Measurements from ENCODE around the gene MDGA2. TPM values are rescaled to one million over a fixed set of nuclear protein-coding genes. Genes with fewer than 3 reads are reported as not detected.

Gene MDGA2
- total and polyA plus RNA-seq, 9 donors = 0.11 to 0.61 (median 0.30) TPM

DNA sequence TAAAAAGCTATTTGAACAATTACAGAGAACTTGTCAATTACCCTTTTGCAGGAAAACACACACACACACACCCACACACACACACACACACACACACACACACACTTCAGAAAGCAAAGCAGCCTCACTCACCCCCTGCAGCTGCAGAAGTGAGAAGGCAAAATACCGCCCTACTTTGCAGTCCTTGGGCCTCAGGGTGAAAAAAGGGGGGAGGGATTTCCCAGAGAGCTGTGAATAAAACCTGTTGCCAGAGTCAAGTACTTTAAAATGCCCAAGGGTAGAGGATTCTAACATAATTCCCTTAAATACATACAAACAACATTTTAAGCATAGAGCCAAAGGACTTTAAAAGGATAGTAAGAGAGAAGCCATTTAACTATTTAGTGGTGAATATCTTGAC is 285.9 kb downstream of the MDGA2 start:
- no CpG with 5 or more reads among the region's 1 CpG for WGBS (ENCODE audit: insufficient coverage)
- peak; percentile 60 for DNase-seq

GRCh38 chr14:47366006-47366405 is 309.4 kb downstream of the MDGA2 start:
- H3K9me3 ChIP-seq (replicated peaks; ENCODE audit: control insufficient read depth, low read depth, low read length) = no peaks in the 10 kb centered on the region
- no peaks in the 10 kb centered on the region for H3K36me3 ChIP-seq (ENCODE audit: control insufficient read depth, insufficient read depth, low read length)
- H3K4me3 ChIP-seq (ENCODE audit: low read length) = no peak overlapping the region
- no peaks in the 10 kb centered on the region for H3K27me3 ChIP-seq (ENCODE audit: control insufficient read depth, insufficient read depth, low read length)
- H3K27ac ChIP-seq (ENCODE audit: low read length) = no peak overlapping the region
- DNase-seq = no peak
- no peaks in the 10 kb centered on the region for H3K4me1 ChIP-seq (ENCODE audit: control insufficient read depth, insufficient read depth, low read length)
- WGBS (ENCODE audit: insufficient coverage) = no CpG with 5 or more reads among the region's 2 CpGs

More for the DNA sequence above, 285.9 kb downstream of the MDGA2 start:
- Histone ChIP-seq H3K27me3 (ENCODE audit: control insufficient read depth, insufficient read depth, low read length) (no peaks in the 10 kb centered on the region), H3K4me1 (ENCODE audit: control insufficient read depth, insufficient read depth, low read length) (peaks cover 5% of the 10 kb centered on the region), H3K4me3 (ENCODE audit: low read length) (no peak overlapping the region), H3K9me3 (replicated peaks; ENCODE audit: control insufficient read depth, low read depth, low read length) (no peaks in the 10 kb centered on the region), H3K27ac (ENCODE audit: low read length) (no peak overlapping the region), H3K36me3 (ENCODE audit: control insufficient read depth, insufficient read depth, low read length) (no peaks in the 10 kb centered on the region)

DNA sequence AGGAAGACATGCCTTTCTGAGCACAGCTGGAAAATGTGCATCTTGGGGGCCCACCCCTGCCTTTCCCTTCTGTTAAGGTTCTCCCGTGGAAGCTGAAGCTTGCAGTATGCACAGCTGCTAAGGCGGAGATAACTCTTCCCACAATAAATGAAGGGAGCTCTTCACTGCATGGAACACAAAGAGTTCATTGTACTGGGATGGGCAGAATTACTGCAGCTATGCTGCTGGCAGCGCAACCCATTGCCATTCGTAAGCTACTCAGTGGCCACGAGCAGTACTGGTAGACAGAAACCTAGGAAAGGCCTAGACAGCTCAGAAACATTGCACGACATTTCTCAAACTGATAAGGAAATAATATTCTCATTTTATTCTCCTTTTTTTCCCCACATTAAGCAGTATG is 310.2 kb downstream of the MDGA2 start:
- 96% methylated on average over 3 of the region's 6 CpGs for WGBS (ENCODE audit: insufficient coverage)
- H3K27ac ChIP-seq (ENCODE audit: low read length) = no peak overlapping the region
- H3K4me3 ChIP-seq (ENCODE audit: low read length) = no peak overlapping the region
- peak; percentile 20 for DNase-seq
- H3K9me3 ChIP-seq (replicated peaks; ENCODE audit: control insufficient read depth, low read depth, low read length) = no peaks in the 10 kb centered on the region
- no peaks in the 10 kb centered on the region for H3K4me1 ChIP-seq (ENCODE audit: control insufficient read depth, insufficient read depth, low read length)
- H3K36me3 ChIP-seq (ENCODE audit: control insufficient read depth, insufficient read depth, low read length) = no peaks in the 10 kb centered on the region
- H3K27me3 ChIP-seq (ENCODE audit: control insufficient read depth, insufficient read depth, low read length) = no peaks in the 10 kb centered on the region

DNA sequence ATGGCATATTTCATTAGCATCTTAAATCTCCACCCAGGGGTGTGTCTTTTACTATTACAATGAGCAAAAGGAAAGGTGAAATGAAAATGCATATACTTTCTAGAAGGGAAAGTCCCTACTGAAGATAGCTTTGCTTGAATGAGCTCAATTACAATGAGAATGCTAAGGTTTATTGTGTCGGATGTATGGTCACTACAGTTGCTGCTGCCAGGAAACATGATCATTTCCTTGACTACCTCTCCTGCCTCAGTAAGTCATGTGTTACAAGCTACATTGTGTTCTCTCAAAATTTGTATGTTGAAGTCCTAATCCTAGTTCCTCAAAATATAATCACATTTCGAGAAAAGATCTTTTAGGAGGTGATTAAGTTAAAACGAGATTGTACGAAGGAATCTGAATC is 322.2 kb downstream of the MDGA2 start:
- H3K9me3 ChIP-seq (replicated peaks; ENCODE audit: control insufficient read depth, low read depth, low read length) = no peaks in the 10 kb centered on the region
- H3K27me3 ChIP-seq (ENCODE audit: control insufficient read depth, insufficient read depth, low read length) = no peaks in the 10 kb centered on the region
- H3K4me3 ChIP-seq (ENCODE audit: low read length) = no peak overlapping the region
- H3K4me1 ChIP-seq (ENCODE audit: control insufficient read depth, insufficient read depth, low read length) = no peaks in the 10 kb centered on the region
- H3K36me3 ChIP-seq (ENCODE audit: control insufficient read depth, insufficient read depth, low read length) = no peaks in the 10 kb centered on the region
- no peak for DNase-seq
- no CpG with 5 or more reads among the region's 4 CpGs for whole genome bisulfite sequencing (ENCODE audit: insufficient coverage)
- no peak overlapping the region for H3K27ac ChIP-seq (ENCODE audit: low read length)

- no peak overlapping the region for H3K4me3 ChIP-seq (ENCODE audit: low read length)
- H3K4me1 ChIP-seq (ENCODE audit: control insufficient read depth, insufficient read depth, low read length) = no peaks in the 10 kb centered on the region
- H3K9me3 ChIP-seq (replicated peaks; ENCODE audit: control insufficient read depth, low read depth, low read length) = no peaks in the 10 kb centered on the region
- no peaks in the 10 kb centered on the region for H3K27me3 ChIP-seq (ENCODE audit: control insufficient read depth, insufficient read depth, low read length)
- H3K36me3 ChIP-seq (ENCODE audit: control insufficient read depth, insufficient read depth, low read length) = no peaks in the 10 kb centered on the region
- WGBS (ENCODE audit: insufficient coverage) = 67% methylated on average over 3 of the region's 5 CpGs
- no peak overlapping the region for H3K27ac ChIP-seq (ENCODE audit: low read length)
- no peak for DNase-seq
Observed at GRCh38 chr14:47346849-47347248, 328.6 kb downstream of the MDGA2 start.

GRCh38 chr14:47345016-47345415 is 330.4 kb downstream of the MDGA2 start:
- DNase-seq = peak; percentile 68
- H3K4me3 ChIP-seq (ENCODE audit: low read length) = no peak overlapping the region
- no CpG with 5 or more reads among the region's 2 CpGs for WGBS (ENCODE audit: insufficient coverage)
- H3K9me3 ChIP-seq (replicated peaks; ENCODE audit: control insufficient read depth, low read depth, low read length) = no peaks in the 10 kb centered on the region
- no peak overlapping the region for H3K27ac ChIP-seq (ENCODE audit: low read length)
- H3K4me1 ChIP-seq (ENCODE audit: control insufficient read depth, insufficient read depth, low read length) = no peaks in the 10 kb centered on the region
- no peaks in the 10 kb centered on the region for H3K27me3 ChIP-seq (ENCODE audit: control insufficient read depth, insufficient read depth, low read length)
- no peaks in the 10 kb centered on the region for H3K36me3 ChIP-seq (ENCODE audit: control insufficient read depth, insufficient read depth, low read length)

- no peaks in the 10 kb centered on the region for H3K4me1 ChIP-seq (ENCODE audit: control insufficient read depth, insufficient read depth, low read length)
- H3K9me3 ChIP-seq (replicated peaks; ENCODE audit: control insufficient read depth, low read depth, low read length) = no peaks in the 10 kb centered on the region
- H3K36me3 ChIP-seq (ENCODE audit: control insufficient read depth, insufficient read depth, low read length) = no peaks in the 10 kb centered on the region
- no peak for DNase-seq
- H3K27me3 ChIP-seq (ENCODE audit: control insufficient read depth, insufficient read depth, low read length) = no peaks in the 10 kb centered on the region
- no peak overlapping the region for H3K4me3 ChIP-seq (ENCODE audit: low read length)
- H3K27ac ChIP-seq (ENCODE audit: low read length) = no peak overlapping the region
- no CpG with 5 or more reads among the region's 3 CpGs for WGBS (ENCODE audit: insufficient coverage)
Observed at GRCh38 chr14:47332939-47333338, 342.5 kb downstream of the MDGA2 start.

DNA sequence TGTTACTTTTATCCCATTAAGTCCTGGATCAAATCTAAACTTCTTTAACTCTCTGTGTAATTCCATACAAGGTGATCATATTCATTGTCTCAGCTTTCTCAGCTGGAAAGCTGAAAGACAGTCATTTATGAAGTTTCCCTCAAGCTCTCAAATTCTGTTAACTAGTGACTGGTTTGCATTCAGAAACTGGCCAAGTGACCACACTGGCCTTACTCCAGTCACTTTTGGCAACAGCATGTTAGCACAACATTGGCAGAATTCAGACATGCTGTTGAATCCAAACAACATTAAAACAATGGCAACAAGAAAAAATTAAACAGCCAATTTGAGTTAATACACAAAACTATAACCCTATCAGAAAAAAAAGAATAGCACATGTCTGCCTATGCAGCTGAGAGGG is 343.3 kb downstream of the MDGA2 start:
- Histone ChIP-seq H3K4me3 (ENCODE audit: low read length) (no peak overlapping the region), H3K9me3 (replicated peaks; ENCODE audit: control insufficient read depth, low read depth, low read length) (no peaks in the 10 kb centered on the region), H3K4me1 (ENCODE audit: control insufficient read depth, insufficient read depth, low read length) (no peaks in the 10 kb centered on the region), H3K27ac (ENCODE audit: low read length) (no peak overlapping the region), H3K27me3 (ENCODE audit: control insufficient read depth, insufficient read depth, low read length) (no peaks in the 10 kb centered on the region), H3K36me3 (ENCODE audit: control insufficient read depth, insufficient read depth, low read length) (no peaks in the 10 kb centered on the region)
- DNase-seq = peak; percentile 45

DNA sequence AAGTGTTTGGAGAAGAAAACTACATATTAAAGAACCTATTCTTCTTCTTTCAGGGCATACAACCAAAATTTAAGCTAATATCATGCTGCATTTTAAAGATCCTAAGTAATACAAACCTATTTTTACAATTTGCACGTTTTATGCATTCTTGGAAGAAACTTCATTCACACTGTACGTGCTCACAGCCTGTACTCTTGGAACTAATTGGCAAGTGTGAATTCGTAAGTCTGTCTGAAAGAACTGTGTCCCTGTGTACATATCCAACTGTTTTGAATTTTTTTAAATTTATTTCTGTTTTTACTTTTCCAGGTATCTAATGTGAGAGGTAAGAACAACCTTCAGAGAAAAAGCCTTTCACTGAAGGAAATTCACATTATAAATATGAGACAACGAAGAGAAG is 347.0 kb downstream of the MDGA2 start:
- no CpG with 5 or more reads among the region's 4 CpGs for WGBS (ENCODE audit: insufficient coverage)
- Histone ChIP-seq H3K27me3 (ENCODE audit: control insufficient read depth, insufficient read depth, low read length) (no peaks in the 10 kb centered on the region), H3K9me3 (replicated peaks; ENCODE audit: control insufficient read depth, low read depth, low read length) (no peaks in the 10 kb centered on the region), H3K36me3 (ENCODE audit: control insufficient read depth, insufficient read depth, low read length) (no peaks in the 10 kb centered on the region), H3K4me1 (ENCODE audit: control insufficient read depth, insufficient read depth, low read length) (no peaks in the 10 kb centered on the region), H3K4me3 (ENCODE audit: low read length) (no peak overlapping the region), H3K27ac (ENCODE audit: low read length) (no peak overlapping the region)
- DNase-seq = no peak

DNA sequence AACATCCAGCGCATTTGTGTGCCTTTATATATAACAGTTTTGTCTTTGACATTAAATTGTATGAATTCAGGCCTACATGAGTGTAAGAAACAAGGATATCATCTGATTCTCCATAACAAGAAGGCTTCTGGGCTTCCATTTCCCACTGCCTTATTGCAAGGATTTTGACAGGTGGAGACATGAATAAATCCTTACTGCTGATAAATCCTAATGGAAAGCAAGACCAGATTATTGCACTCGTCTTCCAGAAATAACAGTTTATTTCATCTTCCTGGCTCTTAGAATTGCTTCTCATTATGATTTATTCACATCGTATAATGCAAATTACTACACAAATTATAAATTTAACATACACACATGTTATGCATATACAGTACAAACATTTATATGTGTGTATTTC is 348.1 kb downstream of the MDGA2 start:
- DNase-seq = no peak
- H3K27ac ChIP-seq (ENCODE audit: low read length) = no peak overlapping the region
- H3K36me3 ChIP-seq (ENCODE audit: control insufficient read depth, insufficient read depth, low read length) = no peaks in the 10 kb centered on the region
- no peaks in the 10 kb centered on the region for H3K27me3 ChIP-seq (ENCODE audit: control insufficient read depth, insufficient read depth, low read length)
- no peak overlapping the region for H3K4me3 ChIP-seq (ENCODE audit: low read length)
- no CpG with 5 or more reads among the region's 3 CpGs for WGBS (ENCODE audit: insufficient coverage)
- H3K9me3 ChIP-seq (replicated peaks; ENCODE audit: control insufficient read depth, low read depth, low read length) = no peaks in the 10 kb centered on the region
- no peaks in the 10 kb centered on the region for H3K4me1 ChIP-seq (ENCODE audit: control insufficient read depth, insufficient read depth, low read length)

DNA sequence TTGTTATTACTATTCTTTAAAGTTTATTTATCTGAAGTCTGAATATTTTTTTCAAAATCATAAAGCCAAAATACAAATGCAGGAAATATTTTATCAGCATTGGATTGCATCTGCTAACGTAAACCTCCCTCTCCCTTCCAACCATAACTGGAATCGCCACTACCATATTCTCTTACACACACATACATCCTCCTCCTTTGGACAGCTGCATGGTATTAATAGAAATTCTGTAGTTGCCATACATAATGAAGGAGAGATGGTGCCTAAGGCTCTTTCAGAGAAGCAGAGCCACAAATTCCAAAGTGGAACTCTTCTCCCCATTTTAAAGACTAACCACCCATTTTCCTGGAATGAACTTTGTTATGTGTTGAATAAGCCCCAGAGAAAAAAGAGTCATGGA is 352.7 kb downstream of the MDGA2 start:
- peak; percentile 32 for DNase-seq
- H3K27ac ChIP-seq (ENCODE audit: low read length) = peak overlapping the region; percentile 25
- H3K4me1 ChIP-seq (ENCODE audit: control insufficient read depth, insufficient read depth, low read length) = no peaks in the 10 kb centered on the region
- H3K9me3 ChIP-seq (replicated peaks; ENCODE audit: control insufficient read depth, low read depth, low read length) = no peaks in the 10 kb centered on the region
- no CpG with 5 or more reads among the region's 2 CpGs for WGBS (ENCODE audit: insufficient coverage)
- no peaks in the 10 kb centered on the region for H3K36me3 ChIP-seq (ENCODE audit: control insufficient read depth, insufficient read depth, low read length)
- no peaks in the 10 kb centered on the region for H3K27me3 ChIP-seq (ENCODE audit: control insufficient read depth, insufficient read depth, low read length)
- H3K4me3 ChIP-seq (ENCODE audit: low read length) = no peak overlapping the region
